Iris pigment epithelial cell (primary cell): ENCODE measurements around the gene ACTC1.
A peak's percentile ranks its signal among the peaks of the same experiment; 100 is the strongest.
"Not testable (repeated sequence)": the region's sequence is repeated elsewhere in the genome, so short reads cannot be mapped to it uniquely, and the experiment has no call there.

Experiments used
- DNase-seq: peaks from one replicate; pipeline ENCODE4 v3.0.0-alpha.2; 2011; ENCODE audit warnings: low read depth

The ACTC1 gene

GRCh38 chr15:34795267-34796081 is at the start of gene ACTC1:
TSS of gene ACTC1 (minus strand) at chr15:34795549. CDS start at chr15:34794808, 741 bp downstream.
- peak; percentile 61 for DNase-seq

DNA sequence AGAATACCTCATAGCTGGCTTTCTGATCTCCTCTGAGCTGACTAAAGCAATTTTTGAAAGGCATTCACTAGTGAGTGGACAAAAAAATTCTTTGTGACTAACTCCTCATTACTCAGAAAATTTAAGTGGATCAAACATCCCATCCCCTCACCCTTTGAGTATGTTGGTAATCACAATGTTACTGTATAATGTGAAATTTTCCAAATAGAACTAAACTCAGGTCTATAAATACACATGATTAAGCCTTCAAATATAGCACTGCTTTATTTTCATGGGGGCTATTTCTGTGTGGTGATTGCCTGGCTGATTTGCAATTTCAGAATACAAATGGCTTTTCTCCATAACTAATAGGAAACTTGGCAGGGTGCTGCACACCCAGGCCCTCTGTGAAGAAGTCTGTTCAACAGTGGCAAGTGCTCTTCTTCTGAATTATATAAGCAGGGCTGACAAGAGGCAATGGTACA is 45.9 kb upstream of the ACTC1 start:
- DNase-seq, result no peak

GRCh38 chr15:34838282-34838681 is 42.9 kb upstream of the ACTC1 start:
- DNase-seq, result no peak

GRCh38 chr15:34837246-34838016 is 42.1 kb upstream of the ACTC1 start:
- DNase-seq, result peak; percentile 83

- no peak for DNase-seq
These were observed 33.0 kb upstream of the ACTC1 start for GRCh38 chr15:34828145-34828911.

- no peak for DNase-seq
These were observed 26.5 kb upstream of the ACTC1 start for GRCh38 chr15:34821831-34822230.

GRCh38 chr15:34820110-34820509 is 24.8 kb upstream of the ACTC1 start:
- DNase-seq, result no peak

DNA sequence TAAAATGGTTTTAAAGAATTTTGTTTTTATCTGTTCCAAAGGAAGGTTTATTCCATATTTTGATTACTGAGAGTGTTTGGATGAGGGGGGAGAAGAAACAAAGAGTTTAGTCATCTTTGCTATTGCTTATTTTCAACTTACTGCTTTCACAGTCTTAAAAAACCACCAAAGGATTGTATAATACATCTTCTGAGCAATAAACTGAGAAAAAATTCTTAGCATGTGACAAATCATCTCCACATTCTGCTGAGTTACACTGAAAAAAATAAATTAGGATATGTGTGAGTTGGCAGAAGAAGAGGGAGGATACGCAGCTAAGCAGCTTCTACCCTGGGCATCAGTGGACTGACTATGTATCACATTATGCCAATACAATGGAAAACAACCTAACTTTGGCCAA is 23.2 kb upstream of the ACTC1 start:
- peak; percentile 40 for DNase-seq

- peak; percentile 27 for DNase-seq
These were observed 20.5 kb upstream of the ACTC1 start for GRCh38 chr15:34815836-34816235.

GRCh38 chr15:34813446-34814190 is 18.3 kb upstream of the ACTC1 start:
- peak; percentile 27 for DNase-seq

GRCh38 chr15:34812868-34813365 is 17.6 kb upstream of the ACTC1 start:
- not testable (repeated sequence) for DNase-seq

DNA sequence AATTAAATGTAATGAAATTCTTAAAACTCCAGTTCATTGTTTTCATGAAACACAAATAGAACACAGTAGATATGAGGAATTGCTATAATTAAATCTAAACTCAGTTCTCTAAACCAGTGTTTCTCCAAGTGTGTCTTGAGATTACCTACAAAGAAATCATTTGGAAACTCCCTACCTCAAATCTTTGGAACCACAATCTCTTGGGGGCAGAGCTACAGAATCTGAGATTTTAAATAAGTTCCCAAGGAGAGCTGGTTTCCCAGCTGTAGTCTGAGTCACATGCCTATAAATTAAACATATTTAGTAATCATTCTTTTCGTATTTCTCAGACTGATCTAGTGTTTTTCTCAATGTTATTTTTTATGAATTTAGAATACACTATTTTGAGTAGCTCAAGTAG is 17.0 kb upstream of the ACTC1 start:
- peak; percentile 85 for DNase-seq

- peak; percentile 99 for DNase-seq
These were observed 15.2 kb upstream of the ACTC1 start for GRCh38 chr15:34810443-34811129.

DNA sequence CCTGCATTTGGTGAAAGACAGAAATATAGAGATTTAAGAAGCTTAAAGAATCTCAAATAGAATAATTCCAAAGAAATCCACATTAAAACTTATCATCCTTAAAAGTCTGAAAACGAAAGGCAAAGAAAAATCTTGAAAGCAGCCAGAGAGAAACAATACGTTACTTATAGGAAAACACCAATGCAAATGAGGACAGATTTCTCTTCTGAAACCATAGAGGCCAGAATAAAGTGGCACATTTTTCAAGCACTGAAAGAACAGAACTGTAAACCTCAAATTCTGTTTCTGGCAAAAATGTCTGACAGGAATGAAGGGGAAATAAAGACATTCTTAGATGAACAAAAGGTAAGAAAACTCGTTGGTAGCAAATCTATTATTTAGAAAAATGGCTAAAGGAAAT is 13.8 kb upstream of the ACTC1 start:
- DNase-seq, result no peak

DNA sequence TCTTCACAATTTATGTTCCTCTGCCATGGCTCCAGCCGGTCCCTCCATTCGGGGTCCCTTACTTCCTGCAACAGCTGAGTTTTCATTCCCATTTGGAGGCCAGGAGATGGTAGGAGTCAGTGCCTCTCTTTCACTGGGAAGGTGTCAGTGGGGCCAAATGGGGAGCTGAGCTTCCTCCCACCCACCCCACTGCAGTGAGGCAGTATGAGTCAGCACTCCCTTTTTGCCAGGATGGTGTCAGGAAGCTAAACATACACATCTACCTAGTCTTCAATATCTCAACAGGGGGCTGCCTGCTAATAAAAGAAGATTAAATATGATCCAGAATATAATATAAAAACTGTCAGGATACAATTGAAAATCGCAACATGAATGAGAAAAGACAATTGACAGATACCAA is 12.7 kb upstream of the ACTC1 start:
- peak; percentile 69 for DNase-seq

DNA sequence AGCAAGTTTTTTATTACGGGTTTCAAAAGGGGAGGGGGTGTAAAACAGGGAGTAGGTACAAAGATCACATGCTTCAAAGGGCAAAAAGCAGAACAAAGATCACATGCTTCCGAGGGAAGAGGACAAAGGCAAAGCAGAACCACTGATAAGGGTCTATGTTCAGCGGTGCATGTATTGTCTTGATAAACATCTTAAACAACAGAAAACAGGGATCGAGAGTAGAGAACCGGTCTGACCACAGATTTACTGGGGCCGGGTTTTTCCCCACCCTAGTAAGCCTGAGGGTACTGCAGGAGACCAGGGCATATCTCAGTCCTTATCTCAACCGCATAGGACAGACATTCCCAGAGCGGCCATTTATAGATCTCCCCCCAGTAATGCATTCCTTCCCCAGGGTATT is 11.9 kb upstream of the ACTC1 start:
- not testable (repeated sequence) for DNase-seq

GRCh38 chr15:34804776-34805175 is 9.4 kb upstream of the ACTC1 start:
- no peak for DNase-seq

DNA sequence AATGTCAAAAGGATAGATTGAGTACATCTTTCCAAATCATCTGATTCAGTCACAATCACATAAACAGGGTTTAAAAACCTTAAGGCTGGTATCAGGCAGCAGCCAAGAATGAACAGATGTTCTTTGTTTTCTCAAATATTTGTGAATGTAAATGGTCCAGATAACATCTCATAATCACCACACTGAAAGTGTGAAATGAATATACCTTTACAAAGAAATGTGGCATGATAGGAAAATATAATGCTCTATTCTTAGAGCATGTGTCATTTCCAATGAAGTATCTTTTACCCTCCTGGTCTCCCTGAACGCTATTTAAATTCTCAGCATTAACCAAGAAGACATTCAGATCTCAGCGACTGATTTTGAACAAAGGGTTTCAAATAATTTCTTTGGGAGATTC is 8.8 kb upstream of the ACTC1 start:
- DNase-seq, result no peak

- no peak for DNase-seq
These were observed 7.7 kb upstream of the ACTC1 start for GRCh38 chr15:34802803-34803750.

- no peak for DNase-seq
These were observed 7.0 kb upstream of the ACTC1 start for GRCh38 chr15:34802371-34802770.
